Measurements from ENCODE around the gene B4GALT2.

The B4GALT2 gene

DNA sequence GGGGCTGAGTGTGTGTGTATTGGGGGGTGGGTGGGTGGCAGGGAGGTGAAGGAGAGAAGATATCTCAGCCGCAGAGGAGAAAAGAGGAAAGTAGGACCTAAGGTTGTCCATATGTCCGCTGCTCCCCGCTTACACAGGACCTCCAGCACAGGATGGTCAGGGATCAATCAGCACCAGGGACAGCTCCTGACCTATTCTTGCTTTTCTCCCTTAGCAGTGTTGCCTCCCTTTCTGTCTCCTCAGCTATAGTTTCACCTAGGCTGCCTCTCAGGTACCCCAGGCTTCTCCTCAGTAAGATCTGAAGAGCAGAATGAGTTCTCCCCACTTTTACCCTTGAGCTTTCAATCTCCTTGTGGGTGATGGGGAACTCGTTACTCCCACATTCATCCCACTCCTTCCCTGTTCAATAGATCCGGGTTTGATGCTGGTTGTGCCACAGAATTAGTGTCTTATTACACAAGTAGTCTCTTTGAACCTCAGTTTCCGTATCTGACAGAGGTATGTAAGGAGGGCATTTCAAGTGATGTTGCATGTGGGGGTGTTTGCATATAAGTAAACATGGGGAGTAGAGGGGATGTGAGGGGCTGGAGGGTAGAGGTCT, 10.6 kb upstream of the B4GALT2 start:
- in situ Hi-C loops (cut with MboI; ENCODE audit: low sequenced_read_pairs): no loop called here

DNA sequence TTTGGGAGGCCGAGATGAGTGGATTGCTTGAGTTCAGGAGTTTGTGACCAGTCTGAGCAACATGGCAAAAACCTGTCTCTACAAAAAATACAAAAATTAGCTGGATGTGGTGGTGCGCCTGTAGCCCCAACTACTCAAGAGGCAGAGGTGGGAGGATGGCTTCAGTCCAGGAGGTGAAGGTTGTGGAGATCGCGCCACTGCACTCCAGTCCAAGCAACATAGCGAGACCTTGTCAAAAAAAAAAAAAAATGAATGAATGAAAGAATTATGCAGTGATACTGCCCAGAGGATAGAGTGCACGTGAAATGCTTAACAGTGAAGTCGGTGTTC, 9.6 kb upstream of the B4GALT2 start:
- in situ Hi-C loops (cut with MboI; ENCODE audit: low sequenced_read_pairs): no loop called here

DNA sequence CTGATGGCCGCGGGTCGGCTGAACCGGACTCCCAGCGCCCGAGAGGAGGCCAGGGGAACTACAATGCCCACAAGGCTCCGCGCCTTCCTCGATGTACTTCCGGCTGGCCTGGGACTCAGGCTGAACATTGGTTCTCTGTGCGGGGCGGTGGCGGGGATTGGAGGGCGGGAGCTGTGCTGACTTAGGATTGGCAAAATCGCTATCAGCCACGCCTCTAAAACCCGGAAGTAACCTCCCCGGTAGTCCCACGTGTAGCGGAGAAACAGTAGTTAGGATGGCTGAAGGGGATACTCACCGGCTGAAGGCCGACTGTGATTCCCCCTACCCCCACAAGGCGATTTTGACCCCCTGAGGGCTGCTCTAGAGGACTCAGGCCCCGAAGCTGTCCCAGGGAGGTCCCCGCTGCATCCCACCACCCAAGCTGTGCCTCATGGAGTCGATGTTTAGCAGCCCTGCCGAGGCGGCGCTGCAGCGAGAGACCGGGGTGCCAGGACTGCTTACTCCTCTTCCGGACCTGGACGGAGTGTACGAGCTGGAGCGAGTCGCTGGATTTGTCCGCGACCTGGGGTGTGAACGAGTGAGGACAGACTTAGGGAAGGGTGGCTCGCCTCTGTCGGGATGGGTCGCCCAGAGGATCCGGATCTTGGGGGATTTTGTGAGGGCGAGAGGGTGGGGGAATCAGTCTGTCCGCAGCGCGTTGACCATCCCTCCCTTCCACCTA, 9.1 kb upstream of the B4GALT2 start, which contains the start of gene DPH2:
Gene DPH2 (plus strand): TSS at position 265 of the 721 bp plus-strand sequence. CDS start 166 bp downstream, at position 431.
- in situ Hi-C loops (cut with MboI; ENCODE audit: low sequenced_read_pairs): no loop called here

DNA sequence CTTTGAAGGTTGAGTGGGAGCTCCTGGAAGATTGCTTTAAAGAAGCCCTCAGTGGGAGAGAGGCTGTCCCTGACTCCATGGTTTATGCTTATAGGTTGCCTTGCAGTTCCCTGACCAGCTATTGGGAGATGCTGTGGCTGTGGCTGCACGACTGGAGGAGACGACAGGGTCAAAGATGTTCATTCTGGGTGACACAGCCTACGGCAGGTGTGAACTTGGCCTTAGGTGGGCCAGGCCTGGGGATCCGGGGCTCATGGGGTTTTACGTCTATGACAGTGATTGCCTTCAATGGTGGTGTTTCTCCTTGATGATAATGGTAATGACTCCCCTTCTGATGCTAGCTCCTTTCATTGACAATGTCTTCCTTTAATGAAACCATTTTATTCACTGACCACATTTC, 8.5 kb upstream of the B4GALT2 start:
- in situ Hi-C loops (cut with MboI; ENCODE audit: low sequenced_read_pairs): no loop called here

DNA sequence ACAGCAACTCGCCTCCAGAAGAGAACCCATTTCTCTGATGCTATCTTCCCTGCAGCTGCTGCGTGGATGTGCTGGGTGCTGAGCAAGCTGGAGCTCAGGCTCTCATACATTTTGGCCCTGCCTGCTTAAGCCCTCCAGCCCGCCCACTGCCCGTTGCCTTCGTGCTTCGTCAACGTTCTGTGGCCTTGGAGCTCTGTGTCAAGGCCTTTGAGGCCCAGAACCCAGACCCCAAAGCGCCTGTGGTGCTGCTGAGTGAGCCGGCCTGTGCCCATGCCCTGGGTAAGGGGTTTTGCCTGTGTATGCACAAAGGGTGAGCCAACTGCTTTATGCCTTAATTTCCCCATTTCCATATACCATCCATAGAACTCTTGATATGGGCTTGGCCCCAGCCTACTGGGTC, 8.1 kb upstream of the B4GALT2 start:
- in situ Hi-C loops (cut with MboI; ENCODE audit: low sequenced_read_pairs): no loop called here

DNA sequence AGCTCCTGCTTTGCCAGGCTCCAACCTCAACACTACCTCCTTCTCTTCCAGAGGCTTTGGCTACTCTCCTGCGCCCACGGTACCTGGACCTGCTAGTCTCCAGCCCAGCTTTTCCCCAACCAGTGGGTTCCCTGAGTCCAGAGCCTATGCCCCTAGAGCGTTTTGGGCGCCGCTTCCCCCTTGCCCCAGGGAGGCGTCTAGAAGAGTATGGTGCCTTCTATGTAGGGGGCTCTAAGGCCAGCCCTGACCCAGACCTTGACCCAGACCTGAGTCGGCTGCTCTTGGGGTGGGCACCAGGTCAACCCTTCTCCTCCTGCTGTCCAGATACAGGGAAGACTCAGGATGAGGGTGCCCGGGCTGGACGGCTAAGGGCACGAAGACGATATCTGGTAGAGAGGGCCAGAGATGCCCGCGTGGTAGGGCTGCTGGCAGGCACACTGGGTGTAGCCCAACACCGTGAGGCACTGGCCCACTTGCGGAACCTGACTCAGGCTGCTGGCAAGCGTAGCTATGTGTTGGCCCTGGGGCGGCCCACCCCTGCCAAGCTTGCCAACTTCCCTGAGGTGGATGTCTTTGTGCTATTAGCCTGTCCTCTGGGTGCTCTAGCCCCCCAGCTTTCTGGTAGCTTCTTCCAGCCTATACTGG, 7.6 kb upstream of the B4GALT2 start:
- in situ Hi-C loops (cut with MboI; ENCODE audit: low sequenced_read_pairs): no loop called here

DNA sequence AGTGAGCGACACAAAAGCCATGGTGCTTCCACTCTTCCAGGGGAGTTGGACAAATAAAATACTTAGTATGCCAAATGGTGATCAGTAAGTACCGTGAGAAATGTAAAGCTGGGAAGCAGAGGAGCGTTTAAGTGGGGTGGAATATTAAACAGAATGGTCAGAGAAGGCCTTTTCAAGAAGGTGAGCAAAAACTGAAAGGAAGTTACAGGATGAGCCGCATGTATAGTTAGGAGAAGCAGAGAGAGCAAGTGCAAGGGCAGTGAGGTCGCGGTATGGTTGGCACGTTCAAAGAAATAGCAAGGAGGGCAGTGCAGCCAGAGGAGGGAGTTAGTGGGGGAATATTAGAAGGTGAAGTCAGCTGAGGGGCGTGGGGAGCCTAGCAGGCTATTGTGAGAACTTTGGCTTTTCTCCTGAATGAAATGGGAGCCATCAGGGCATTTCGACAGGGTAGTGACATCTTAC, 5.0 kb upstream of the B4GALT2 start:
- in situ Hi-C loops (cut with MboI; ENCODE audit: low sequenced_read_pairs): no loop called here

DNA sequence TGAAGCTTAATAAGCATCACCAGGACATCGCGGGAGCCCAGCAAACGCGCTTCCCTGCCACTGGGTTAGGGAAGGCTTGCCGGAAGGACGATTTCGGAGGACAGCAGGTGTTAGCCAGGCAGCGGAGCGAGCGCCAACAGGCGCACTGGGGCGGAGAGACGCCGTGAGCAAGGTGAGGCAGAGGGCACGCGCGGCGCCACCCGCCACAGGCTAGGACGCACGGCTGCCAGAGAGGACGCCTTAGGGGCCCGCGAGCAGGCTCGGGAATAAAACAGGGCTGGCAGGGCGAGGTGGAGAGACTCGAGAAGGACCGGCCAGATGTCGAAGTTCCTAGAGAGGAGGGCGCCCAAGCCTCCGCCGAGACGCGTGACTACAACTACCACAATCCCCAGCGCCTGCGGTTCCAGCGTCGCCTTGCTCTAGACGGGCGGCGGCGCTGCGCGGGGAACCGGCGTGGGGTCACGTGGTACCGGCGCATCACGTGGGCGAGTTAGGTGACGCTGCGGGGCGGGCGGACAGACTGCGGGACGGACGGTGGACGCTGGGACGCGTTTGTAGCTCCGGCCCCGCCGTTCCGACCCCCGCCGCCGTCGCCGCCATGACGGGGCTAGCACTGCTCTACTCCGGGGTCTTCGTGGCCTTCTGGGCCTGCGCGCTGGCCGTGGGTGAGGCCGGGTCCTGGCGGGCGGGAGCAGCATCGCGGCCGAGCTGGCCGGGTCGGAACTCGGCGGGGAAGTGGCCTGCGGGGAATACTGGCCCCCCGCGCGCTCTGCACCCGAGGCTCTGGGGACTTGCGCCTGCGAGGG, 4.4 kb upstream of the B4GALT2 start, which contains the start of gene ATP6V0B:
Gene ATP6V0B (plus strand): TSS at position 518 of the 806 bp plus-strand sequence. CDS start 81 bp downstream, at position 599.
- in situ Hi-C loops (cut with MboI; ENCODE audit: low sequenced_read_pairs): no loop called here

DNA sequence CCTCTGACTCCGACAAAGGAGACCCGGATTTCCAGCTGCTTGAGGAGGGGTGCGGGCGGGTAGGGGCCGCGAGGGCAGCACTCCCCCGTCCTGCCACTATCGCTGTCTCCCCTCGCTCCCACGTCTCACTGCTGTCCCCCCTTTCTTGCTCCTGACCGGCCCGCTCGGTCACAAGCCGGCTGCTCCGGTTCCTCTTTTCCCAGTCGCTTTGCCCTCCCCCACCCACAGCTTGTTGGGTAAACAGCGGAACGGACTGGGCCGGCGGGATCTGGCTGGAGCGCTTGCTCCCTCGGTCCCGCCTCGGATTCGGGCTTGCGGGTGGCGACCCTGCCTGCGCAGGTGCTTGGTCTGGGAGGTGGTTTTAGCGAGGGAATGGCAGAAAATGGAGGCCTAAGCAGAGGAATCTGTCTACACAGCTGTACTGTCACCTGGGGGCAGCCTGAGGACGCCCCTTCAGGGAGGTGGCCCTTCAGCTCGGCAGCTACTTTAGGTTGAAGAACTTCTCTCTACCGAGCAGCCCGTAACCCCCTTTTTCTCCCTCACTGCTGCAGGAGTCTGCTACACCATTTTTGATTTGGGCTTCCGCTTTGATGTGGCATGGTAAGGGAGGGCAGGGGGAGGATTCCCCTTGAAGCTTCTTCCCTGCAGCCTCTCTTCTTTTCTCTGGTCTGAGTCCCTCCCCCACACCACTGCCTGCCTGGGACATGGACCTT, 3.6 kb upstream of the B4GALT2 start:
- in situ Hi-C loops (cut with MboI; ENCODE audit: low sequenced_read_pairs): no loop called here

DNA sequence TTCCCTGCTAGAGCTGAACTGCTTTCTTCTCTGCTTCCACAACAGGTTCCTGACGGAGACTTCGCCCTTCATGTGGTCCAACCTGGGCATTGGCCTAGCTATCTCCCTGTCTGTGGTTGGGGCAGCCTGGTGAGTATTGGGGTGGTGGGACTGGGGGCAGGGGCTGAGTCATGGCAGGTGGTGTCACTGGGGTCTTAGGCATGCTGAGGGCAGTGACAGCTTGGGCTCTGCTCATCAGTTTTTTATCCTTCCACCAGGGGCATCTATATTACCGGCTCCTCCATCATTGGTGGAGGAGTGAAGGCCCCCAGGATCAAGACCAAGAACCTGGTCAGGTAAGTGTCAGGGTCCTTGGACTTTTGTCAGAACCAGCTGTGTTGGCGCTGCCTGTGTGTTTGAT, 3.0 kb upstream of the B4GALT2 start:
- in situ Hi-C loops (cut with MboI; ENCODE audit: low sequenced_read_pairs): no loop called here

DNA sequence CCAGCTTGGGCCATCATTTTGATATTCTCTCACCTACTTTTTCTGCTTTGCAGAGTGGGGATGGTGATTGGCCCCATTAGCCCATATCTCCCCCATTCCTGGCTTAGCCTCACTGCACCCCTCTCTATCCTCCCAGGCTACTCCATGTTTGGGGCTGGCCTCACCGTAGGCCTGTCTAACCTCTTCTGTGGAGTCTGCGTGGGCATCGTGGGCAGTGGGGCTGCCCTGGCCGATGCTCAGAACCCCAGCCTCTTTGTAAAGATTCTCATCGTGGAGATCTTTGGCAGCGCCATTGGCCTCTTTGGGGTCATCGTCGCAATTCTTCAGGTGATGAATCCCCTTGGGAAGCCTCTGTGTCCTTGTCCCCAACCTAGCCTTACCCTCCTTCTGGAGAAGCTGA, 2.1 kb upstream of the B4GALT2 start:
- in situ Hi-C loops (cut with MboI; ENCODE audit: low sequenced_read_pairs): no loop called here

DNA sequence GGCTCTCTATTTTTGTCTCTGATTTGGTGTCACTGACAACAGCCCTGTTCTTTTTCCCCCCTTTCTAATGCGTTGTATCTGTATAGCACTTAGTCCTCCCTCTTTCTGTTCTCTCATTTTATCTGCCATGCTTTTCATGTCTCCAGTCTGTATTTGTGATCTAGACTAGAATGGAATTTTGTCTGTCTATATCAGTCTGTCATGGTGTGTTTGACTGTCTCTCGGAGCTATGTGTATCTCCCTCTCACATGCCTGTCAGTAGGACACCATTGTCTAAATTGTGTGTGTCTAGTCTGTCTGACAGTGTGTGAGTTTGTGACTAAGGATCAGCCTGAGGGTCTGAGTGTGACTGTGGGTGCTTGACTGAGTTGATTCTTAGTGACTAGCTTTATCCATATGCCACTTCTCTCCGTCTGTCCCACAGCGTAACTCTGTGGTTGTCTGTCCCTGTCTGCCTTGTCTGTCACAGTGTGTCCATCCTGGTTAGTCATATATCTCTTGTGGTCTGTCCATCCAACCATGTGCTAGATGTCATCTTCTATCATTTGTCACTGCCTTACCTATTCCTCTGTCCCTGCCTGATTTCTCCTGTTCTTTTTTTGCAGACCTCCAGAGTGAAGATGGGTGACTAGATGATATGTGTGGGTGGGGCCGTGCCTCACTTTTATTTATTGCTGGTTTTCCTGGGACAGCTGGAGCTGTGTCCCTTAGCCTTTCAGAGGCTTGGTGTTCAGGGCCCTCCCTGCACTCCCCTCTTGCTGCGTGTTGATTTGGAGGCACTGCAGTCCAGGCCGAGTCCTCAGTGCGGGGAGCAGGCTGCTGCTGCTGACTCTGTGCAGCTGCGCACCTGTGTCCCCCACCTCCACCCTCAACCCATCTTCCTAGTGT, 1.4 kb upstream of the B4GALT2 start:
- in situ Hi-C loops (cut with MboI; ENCODE audit: low sequenced_read_pairs): no loop called here

DNA sequence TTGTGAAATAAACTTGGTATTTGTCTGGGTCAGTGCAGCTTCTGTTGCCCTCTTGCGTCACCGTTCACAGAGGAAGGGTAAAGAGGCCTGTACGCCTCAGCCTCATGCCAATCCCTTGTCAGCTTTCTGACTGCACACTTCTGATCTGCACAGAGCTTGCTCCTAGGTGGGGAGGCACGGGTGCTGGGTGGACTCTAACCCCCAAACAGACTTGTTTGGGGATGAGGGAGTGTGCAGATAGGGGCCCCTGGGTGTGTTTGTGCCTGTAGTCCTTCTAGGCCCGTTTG, 803 bp upstream of the B4GALT2 start:
- in situ Hi-C loops (cut with MboI; ENCODE audit: low sequenced_read_pairs): no loop called here

DNA sequence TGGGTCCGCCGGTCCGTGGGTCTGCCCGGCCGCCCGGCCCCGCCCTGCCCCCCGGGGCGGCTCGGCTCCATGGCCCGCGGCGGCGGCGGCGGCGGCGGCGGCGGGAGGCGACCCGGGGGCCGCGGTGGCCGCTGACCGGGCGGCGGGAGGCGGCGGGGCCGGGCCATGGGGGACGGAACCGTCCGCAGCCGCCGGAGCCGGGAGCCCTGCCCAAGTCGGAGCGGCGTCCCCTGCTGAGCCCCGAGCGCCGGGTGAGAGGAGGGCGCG, 184 bp downstream of the B4GALT2 start:
- in situ Hi-C loops (cut with MboI; ENCODE audit: low sequenced_read_pairs): no loop called here

DNA sequence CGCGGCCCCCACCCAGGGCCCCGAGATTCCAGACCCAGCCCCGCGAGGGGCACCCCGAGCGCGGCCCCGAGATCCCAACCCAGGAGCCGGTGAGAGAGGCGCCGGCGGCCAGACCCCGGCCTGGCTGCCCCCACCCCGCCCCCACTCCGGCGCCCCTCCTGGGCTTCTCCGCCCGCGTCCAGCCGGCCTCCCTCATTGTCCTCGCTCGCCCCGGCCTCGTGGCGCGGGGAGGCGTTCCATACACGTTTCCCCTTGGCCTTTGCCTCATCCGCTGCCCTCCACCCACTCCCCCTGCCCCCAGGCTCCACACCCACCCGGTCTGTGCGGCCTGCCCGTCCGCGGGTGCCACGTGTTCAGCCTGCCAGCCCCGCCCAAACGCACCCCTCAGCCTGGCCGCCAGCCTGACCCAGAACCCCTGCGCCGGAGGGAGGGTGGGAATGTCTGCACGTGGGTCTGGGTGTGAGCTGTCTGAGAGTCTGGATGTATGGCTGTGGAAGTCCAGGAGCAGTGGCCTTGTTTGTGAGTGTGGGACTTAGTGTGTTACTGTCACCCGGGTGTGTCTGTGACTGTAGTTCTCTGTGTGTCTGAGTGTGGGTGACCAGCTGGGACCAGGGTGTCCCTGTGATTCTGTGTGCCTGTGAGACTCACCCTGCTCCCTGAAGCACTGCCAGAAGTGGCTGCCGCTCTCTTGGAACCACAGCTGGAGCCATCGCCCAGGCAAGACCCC, 681 bp downstream of the B4GALT2 start:
- in situ Hi-C loops (cut with MboI; ENCODE audit: low sequenced_read_pairs): no loop called here

DNA sequence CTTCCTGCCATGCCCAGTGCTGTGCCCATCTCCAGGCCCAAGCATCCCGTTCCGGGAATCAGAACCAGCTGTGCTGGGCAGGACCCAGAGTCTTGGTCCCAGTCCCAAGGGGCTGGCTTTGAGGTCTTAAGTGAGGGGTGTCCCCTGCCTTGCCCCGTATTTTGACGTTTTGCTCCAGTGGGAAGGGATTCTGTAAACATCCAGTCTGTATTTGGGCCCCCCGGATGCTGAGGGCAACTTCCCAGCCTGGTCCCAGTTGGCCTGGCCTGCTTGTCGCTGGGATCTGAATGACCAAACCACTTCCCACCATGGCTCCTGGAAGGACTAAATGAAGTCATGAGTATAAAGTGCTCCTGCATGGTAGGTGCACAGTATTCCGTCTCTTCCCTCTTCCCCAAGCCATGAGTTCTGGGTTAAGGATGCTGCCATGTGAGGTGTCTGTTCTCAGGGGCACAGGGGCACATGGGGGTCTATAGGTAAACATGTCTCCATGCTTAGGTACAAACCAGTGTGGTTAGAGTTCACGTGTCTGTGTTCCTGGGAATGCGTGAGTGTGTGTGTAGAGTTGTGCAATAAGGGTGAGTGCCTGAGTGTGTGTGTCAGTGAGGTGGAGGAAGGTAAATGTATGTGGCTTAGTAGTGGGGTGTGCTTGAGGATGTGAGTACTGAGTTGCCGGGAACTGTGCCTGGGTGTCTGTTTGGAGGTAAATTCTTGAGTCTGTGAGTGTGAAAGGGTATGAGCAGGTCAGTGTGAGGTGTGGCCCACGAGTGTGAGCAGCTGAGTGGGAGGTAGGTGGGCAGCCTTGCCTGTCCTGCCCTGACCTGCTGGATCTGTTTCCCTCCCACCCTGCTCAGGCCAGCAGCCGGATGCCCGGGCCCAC, 1.5 kb downstream of the B4GALT2 start:
- in situ Hi-C loops (cut with MboI; ENCODE audit: low sequenced_read_pairs): no loop called here

DNA sequence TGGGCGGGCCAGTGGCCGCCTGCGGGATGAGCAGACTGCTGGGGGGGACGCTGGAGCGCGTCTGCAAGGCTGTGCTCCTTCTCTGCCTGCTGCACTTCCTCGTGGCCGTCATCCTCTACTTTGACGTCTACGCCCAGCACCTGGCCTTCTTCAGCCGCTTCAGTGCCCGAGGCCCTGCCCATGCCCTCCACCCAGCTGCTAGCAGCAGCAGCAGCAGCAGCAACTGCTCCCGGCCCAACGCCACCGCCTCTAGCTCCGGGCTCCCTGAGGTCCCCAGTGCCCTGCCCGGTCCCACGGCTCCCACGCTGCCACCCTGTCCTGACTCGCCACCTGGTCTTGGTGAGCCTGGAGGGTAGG, 2.1 kb downstream of the B4GALT2 start:
- in situ Hi-C loops (cut with MboI; ENCODE audit: low sequenced_read_pairs): no loop called here

DNA sequence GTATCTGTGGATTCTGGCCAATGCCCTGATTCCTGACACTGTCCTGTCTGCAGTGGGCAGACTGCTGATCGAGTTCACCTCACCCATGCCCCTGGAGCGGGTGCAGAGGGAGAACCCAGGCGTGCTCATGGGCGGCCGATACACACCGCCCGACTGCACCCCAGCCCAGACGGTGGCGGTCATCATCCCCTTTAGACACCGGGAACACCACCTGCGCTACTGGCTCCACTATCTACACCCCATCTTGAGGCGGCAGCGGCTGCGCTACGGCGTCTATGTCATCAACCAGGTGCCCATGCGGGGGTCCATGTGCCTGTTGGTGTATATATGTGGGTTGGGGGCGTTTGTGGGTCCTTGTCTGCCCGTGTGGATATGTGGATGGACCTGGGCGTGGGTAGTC, 2.6 kb downstream of the B4GALT2 start:
- in situ Hi-C loops (cut with MboI; ENCODE audit: low sequenced_read_pairs): no loop called here

DNA sequence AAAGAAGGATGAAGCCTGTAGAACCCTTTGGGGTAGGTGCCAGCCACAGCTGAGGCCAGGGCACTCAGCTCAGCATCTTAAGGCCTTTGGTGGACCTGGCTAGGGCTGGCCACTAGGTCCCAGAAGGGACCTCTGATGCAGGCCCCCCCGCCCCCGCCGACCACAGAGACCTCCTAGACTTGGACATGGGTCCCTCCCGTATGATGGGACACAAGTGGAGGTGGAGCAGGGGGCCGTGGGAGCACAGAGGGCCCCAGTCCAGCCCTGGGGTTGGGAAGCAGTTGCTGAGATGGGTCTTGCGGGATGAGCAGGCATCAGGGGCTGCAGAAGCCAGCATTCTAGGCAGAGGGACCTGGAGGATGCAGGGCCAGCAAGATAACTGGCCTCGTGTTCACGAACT, 3.2 kb downstream of the B4GALT2 start:
- in situ Hi-C loops (cut with MboI; ENCODE audit: low sequenced_read_pairs): no loop called here
